HuH-7.5 (cell line): ENCODE measurements around the gene BEAN1.
"Not testable (repeated sequence)": the region's sequence is repeated elsewhere in the genome, so short reads cannot be mapped to it uniquely, and the experiment has no call there.

Source experiments
- DNase-seq: peaks from one replicate; pipeline ENCODE4 v3.0.0; 2011; ENCODE audit warnings: low spot score

Gene BEAN1

GRCh38 chr16:66486199-66486772 lies 59.2 kb downstream of the BEAN1 start:
- DNase-seq = no peak

GRCh38 chr16:66486773-66487579 lies 59.9 kb downstream of the BEAN1 start:
- DNase-seq = no peak

- no peak for DNase-seq
Measured at GRCh38 chr16:66487580-66488275, 60.6 kb downstream of the BEAN1 start.

GRCh38 chr16:66488505-66488904 lies 61.4 kb downstream of the BEAN1 start:
- no peak for DNase-seq

- DNase-seq = no peak
Measured at GRCh38 chr16:66489385-66489784, 62.3 kb downstream of the BEAN1 start.

GRCh38 chr16:66489818-66490217 lies 62.7 kb downstream of the BEAN1 start:
- DNase-seq = no peak

- DNase-seq = no peak
Measured at GRCh38 chr16:66490774-66491715, 64.0 kb downstream of the BEAN1 start.

GRCh38 chr16:66491716-66492064 lies 64.6 kb downstream of the BEAN1 start:
- DNase-seq = no peak

- no peak for DNase-seq
Measured at GRCh38 chr16:66493490-66494401, 66.7 kb downstream of the BEAN1 start.

- no peak for DNase-seq
Measured at GRCh38 chr16:66494916-66495315, 67.8 kb downstream of the BEAN1 start.

GRCh38 chr16:66495440-66495839 lies 68.3 kb downstream of the BEAN1 start:
- DNase-seq = no peak

GRCh38 chr16:66496226-66496625 lies 69.1 kb downstream of the BEAN1 start:
- not testable (repeated sequence) for DNase-seq

GRCh38 chr16:66497921-66498320 lies 70.8 kb downstream of the BEAN1 start:
- DNase-seq = not testable (repeated sequence)

GRCh38 chr16:66501563-66501962 lies 74.5 kb downstream of the BEAN1 start:
- DNase-seq = not testable (repeated sequence)

GRCh38 chr16:66502020-66502913 lies 75.2 kb downstream of the BEAN1 start:
- DNase-seq = no peak

GRCh38 chr16:66503030-66503429 lies 75.9 kb downstream of the BEAN1 start:
- DNase-seq = no peak

- DNase-seq = no peak
Measured at GRCh38 chr16:66503612-66504011, 76.5 kb downstream of the BEAN1 start.

- no peak for DNase-seq
Measured at GRCh38 chr16:66507731-66508239, 80.7 kb downstream of the BEAN1 start.

- no peak for DNase-seq
Measured at GRCh38 chr16:66508248-66508913, 81.3 kb downstream of the BEAN1 start.
